ENCODE data around the gene PKP2. TPM values are rescaled to one million over a fixed set of nuclear protein-coding genes. Genes with fewer than 3 reads are reported as not detected.

Gene PKP2
- total RNA-seq, 1 donor from 2014 or later: 4.6 TPM

- no peak for DNase-seq (ENCODE audit: low read depth in 2 of 2)
Observed at GRCh38 chr12:32811686-32812392, 84.7 kb downstream of the PKP2 start.

GRCh38 chr12:32809846-32810245 is 86.7 kb downstream of the PKP2 start:
- no peak for DNase-seq (ENCODE audit: low read depth in 2 of 2)

GRCh38 chr12:32809196-32809595 is 87.4 kb downstream of the PKP2 start:
- no peak for DNase-seq (ENCODE audit: low read depth in 2 of 2)

GRCh38 chr12:32804301-32804700 is 92.3 kb downstream of the PKP2 start:
- no peak for DNase-seq (ENCODE audit: low read depth in 2 of 2)

GRCh38 chr12:32801269-32801980 is 95.2 kb downstream of the PKP2 start:
- no peak for DNase-seq (ENCODE audit: low read depth in 2 of 2)

GRCh38 chr12:32794281-32794680 is 102.3 kb downstream of the PKP2 start:
- DNase-seq (ENCODE audit: low read depth in 2 of 2): no peak

GRCh38 chr12:32789916-32790315 is 106.7 kb downstream of the PKP2 start:
- no peak for DNase-seq (ENCODE audit: low read depth in 2 of 2)

- DNase-seq (ENCODE audit: low read depth in 2 of 2): no peak
Observed at GRCh38 chr12:32789446-32789845, 107.1 kb downstream of the PKP2 start.

GRCh38 chr12:32788405-32788804 is 108.2 kb downstream of the PKP2 start:
- DNase-seq (ENCODE audit: low read depth in 2 of 2): no peak

- no peak for DNase-seq (ENCODE audit: low read depth in 2 of 2)
Observed at GRCh38 chr12:32785557-32785956, 111.0 kb downstream of the PKP2 start.

- no peak for DNase-seq (ENCODE audit: low read depth in 2 of 2)
Observed at GRCh38 chr12:32783029-32783428, 113.5 kb downstream of the PKP2 start.

GRCh38 chr12:32780071-32780470 is 116.5 kb downstream of the PKP2 start:
- DNase-seq (ENCODE audit: low read depth in 2 of 2): no peak

- no peak for DNase-seq (ENCODE audit: low read depth in 2 of 2)
Observed at GRCh38 chr12:32777691-32778175, 118.8 kb downstream of the PKP2 start.

GRCh38 chr12:32777159-32777558 is 119.4 kb downstream of the PKP2 start:
- DNase-seq (ENCODE audit: low read depth in 2 of 2): no peak

- no peak for DNase-seq (ENCODE audit: low read depth in 2 of 2)
Observed at GRCh38 chr12:32776258-32776657, 120.3 kb downstream of the PKP2 start.

- DNase-seq (ENCODE audit: low read depth in 2 of 2): no peak
Observed at GRCh38 chr12:32773691-32774090, 122.9 kb downstream of the PKP2 start.

- no peak for DNase-seq (ENCODE audit: low read depth in 2 of 2)
Observed at GRCh38 chr12:32770141-32770540, 126.4 kb downstream of the PKP2 start.

GRCh38 chr12:32768518-32768917 is 128.1 kb downstream of the PKP2 start:
- no peak for DNase-seq (ENCODE audit: low read depth in 2 of 2)

- no peak for DNase-seq (ENCODE audit: low read depth in 2 of 2)
Observed at GRCh38 chr12:32765906-32766305, 130.7 kb downstream of the PKP2 start.

- DNase-seq (ENCODE audit: low read depth in 2 of 2): no peak
Observed at GRCh38 chr12:32761716-32762115, 134.9 kb downstream of the PKP2 start.

GRCh38 chr12:32757157-32757556 is 139.4 kb downstream of the PKP2 start:
- DNase-seq (ENCODE audit: low read depth in 2 of 2): no peak

GRCh38 chr12:32756476-32757066 is 140.0 kb downstream of the PKP2 start:
- DNase-seq (ENCODE audit: low read depth in 2 of 2): peak in 1 of 2 donors; percentile 24

All from lung microvascular endothelial cell (primary cell).